Measurements from ENCODE around the gene COL3A1.

The COL3A1 gene

GRCh38 chr2:188949046-188949818 lies 24.9 kb upstream of the COL3A1 start:
- TF ChIP-seq REST (IDR thresholded peaks at IDR 0.05; ENCODE audit: insufficient replicate concordance, low read depth) (no peak), POLR2AphosphoS5 (IDR thresholded peaks at IDR 0.05; ENCODE audit: low read depth) (no peak), CTCF (IDR thresholded peaks at IDR 0.05; ENCODE audit: insufficient read depth, low read length) (no peak), GABPA (IDR thresholded peaks at IDR 0.05; ENCODE audit: low read depth) (no peak), SPI1 (IDR thresholded peaks at IDR 0.05; ENCODE audit: borderline replicate concordance, low read depth) (no peak)
- H3K4me3 ChIP-seq (replicated peaks; ENCODE audit: insufficient read depth, low read length): no peak overlapping the region
- no peak overlapping the region for H3K27ac ChIP-seq (replicated peaks)
- no peak for DNase-seq (ENCODE audit: low read depth in 1 of 2, low spot score in 1 of 2)
- no peaks in the 10 kb centered on the region for H3K27me3 ChIP-seq (ENCODE audit: insufficient read depth, poor library complexity, severe bottlenecking)

GRCh38 chr2:188952901-188953300 lies 21.3 kb upstream of the COL3A1 start:
- no peak overlapping the region for H3K4me3 ChIP-seq (replicated peaks; ENCODE audit: insufficient read depth, low read length)
- H3K27ac ChIP-seq (replicated peaks): no peak overlapping the region
- TF ChIP-seq REST (IDR thresholded peaks at IDR 0.05; ENCODE audit: insufficient replicate concordance, low read depth) (no peak), POLR2AphosphoS5 (IDR thresholded peaks at IDR 0.05; ENCODE audit: low read depth) (no peak), GABPA (IDR thresholded peaks at IDR 0.05; ENCODE audit: low read depth) (no peak), SPI1 (IDR thresholded peaks at IDR 0.05; ENCODE audit: borderline replicate concordance, low read depth) (no peak)
- no peak for DNase-seq (ENCODE audit: low read depth in 1 of 2, low spot score in 1 of 2)
- H3K27me3 ChIP-seq (ENCODE audit: insufficient read depth, poor library complexity, severe bottlenecking): no peaks in the 10 kb centered on the region

GRCh38 chr2:188956290-188956689 lies 17.9 kb upstream of the COL3A1 start:
- DNase-seq (ENCODE audit: low read depth in 1 of 2, low spot score in 1 of 2): no peak
- Histone ChIP-seq H3K27ac (replicated peaks) (no peak overlapping the region), H3K27me3 (ENCODE audit: insufficient read depth, poor library complexity, severe bottlenecking) (no peaks in the 10 kb centered on the region), H3K4me3 (replicated peaks; ENCODE audit: insufficient read depth, low read length) (no peak overlapping the region)
- no peak for TF ChIP-seq POLR2AphosphoS5 (IDR thresholded peaks at IDR 0.05; ENCODE audit: low read depth)
- no peak for TF ChIP-seq CTCF (IDR thresholded peaks at IDR 0.05; ENCODE audit: insufficient read depth, low read length)
- TF ChIP-seq GABPA (IDR thresholded peaks at IDR 0.05; ENCODE audit: low read depth): no peak
- TF ChIP-seq SPI1 (IDR thresholded peaks at IDR 0.05; ENCODE audit: borderline replicate concordance, low read depth): no peak
- no peak for TF ChIP-seq REST (IDR thresholded peaks at IDR 0.05; ENCODE audit: insufficient replicate concordance, low read depth)

Measured in HL-60 (cell line).